Measurements from ENCODE around the gene CYP27A1. TPM values are rescaled to one million over a fixed set of nuclear protein-coding genes. Genes with fewer than 3 reads are reported as not detected.
"Not testable (repeated sequence)": the region's sequence is repeated elsewhere in the genome, so short reads cannot be mapped to it uniquely, and the experiment has no call there.

CYP27A1 gene
- total RNA-seq, 1 experiment from 2014 or later, result 3.2 TPM

DNA sequence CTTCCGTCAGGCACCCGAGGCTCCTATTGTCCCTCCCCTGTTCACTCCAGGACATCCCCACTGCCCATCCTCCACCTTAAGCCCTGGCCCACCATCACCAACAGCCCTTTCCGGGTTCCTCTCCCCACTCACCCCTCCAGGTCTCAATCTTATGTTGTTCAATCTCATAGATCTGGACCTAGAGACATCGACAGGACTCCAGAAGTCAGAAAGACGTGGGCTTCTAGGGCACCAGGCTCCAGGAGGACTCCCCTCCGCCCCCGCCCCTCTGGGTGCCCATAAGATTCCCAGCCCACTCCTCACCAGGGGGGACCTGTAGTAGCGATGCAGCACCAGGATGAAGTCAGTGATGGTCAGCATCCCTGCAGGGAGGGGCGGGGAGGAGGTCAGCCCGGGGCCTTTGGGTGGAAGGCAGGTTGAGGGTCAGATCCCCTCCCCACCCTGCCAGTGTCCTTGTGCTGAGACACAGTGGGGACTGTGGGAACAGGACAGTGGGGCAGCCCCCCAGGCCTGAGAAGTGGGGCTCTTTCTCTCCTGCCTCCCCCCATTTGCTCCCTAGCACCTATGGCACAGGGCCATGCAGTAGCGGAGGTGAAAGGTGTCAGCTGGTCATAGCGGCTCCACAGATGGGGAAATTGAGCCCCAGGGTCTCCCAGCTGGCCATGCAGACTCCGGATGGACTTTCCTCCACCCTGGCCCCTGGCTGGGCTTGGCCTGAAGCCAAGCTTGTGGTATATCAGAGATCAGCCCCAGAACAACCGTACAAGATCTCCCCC is 45.9 kb downstream of the CYP27A1 start:
- H3K27ac ChIP-seq, result no peak overlapping the region
- H3K27me3 ChIP-seq, result no peaks in the 10 kb centered on the region
- DNase-seq, result peak in 1 of 2 experiments; percentile 44
- peaks cover 52% of the 10 kb centered on the region for H3K4me1 ChIP-seq
- no peak overlapping the region for H3K4me3 ChIP-seq
- no peaks in the 10 kb centered on the region for H3K9me3 ChIP-seq (replicated peaks)
- no peaks in the 10 kb centered on the region for H3K36me3 ChIP-seq

DNA sequence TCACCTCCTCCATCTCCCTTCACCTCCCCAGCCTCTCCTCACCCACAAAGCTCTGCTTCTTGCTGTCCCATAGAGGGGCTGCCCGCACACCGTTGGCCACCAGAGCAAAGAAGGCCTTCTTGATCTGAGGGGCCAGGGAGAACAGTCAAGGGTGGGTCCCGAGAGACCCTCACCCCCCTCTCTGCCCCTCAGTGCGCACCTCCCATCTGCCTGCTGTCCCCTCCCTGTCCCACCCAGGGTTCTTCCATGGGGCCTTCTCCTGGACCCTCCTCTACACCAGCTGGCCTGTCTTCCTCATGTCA is 46.5 kb downstream of the CYP27A1 start:
- DNase-seq, result no peak
- no peaks in the 10 kb centered on the region for H3K27me3 ChIP-seq
- no peak overlapping the region for H3K4me3 ChIP-seq
- no peak overlapping the region for H3K27ac ChIP-seq
- no peaks in the 10 kb centered on the region for H3K9me3 ChIP-seq (replicated peaks)
- H3K36me3 ChIP-seq, result no peaks in the 10 kb centered on the region
- H3K4me1 ChIP-seq, result peaks cover 49% of the 10 kb centered on the region

DNA sequence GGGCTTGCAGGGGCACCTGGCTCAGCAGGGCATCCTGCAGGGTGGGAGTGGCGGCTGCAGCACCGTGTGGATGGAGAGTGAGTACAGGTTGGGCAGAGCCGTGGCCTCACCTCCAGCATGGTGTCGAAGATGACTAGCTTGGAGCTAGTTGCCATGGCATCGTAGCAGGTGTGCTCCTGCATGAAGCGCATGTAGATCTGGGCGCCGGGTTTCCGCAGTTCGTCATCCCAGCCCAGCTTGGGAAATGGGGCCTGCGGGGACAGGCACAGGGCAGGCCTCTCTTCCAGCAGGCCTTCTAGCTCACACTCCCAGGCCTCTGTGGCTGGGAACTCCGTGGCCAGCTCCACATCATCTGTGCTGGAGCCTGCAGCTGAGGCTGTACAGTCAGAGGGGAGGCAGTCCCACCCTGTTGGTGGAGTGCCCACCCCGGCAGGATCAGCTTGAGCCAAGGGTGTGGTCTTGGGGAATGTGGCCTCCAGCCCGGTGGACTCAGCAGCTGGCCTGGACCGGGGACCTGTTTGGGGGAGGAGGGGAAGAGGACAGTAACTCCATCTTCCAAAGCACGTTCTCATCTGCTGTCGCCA is 48.0 kb downstream of the CYP27A1 start:
- H3K36me3 ChIP-seq, result no peaks in the 10 kb centered on the region
- H3K27me3 ChIP-seq, result no peaks in the 10 kb centered on the region
- no peak overlapping the region for H3K27ac ChIP-seq
- no peak overlapping the region for H3K4me3 ChIP-seq
- peak; percentile 44 to 54 for DNase-seq
- no peaks in the 10 kb centered on the region for H3K9me3 ChIP-seq (replicated peaks)
- H3K4me1 ChIP-seq, result peaks cover 60% of the 10 kb centered on the region

DNA sequence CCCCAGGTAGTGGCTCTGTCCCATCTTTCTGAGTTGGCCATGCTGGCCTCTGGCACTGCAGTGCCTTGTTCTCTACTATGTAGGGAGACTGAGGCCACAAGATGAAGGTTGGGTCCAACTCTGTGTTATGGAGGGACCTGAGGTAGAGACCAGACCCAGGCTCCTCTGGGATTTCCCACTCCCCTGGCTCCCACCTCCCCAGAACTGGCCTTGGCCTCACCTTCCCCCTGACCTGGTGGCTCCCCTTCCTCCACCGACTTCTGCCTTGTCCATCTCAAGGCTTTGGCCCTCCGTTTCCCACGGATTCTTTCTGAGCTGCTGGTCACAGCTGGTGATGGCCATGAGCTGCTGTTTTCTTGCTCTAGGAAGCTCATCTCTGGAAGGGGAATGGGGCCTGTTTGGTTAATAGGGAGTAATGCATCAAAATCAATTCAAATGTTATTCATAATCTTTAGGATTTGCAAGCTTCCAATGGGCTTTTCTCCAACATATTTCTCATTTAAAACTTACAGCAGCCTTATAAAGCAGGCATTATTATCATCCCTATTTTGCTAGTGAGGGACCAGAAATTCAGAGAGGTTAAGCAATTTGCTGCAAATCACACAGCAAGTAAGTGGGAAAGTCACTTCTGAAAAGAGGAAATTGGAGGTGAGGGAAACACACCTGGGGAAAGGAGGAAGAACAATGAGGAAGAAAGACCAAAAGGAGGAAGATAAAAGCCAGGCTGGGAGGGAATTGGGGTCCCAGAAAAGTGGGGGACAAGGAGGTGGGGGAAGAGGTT is 48.8 kb downstream of the CYP27A1 start:
- Histone ChIP-seq H3K4me1 (peaks cover 56% of the 10 kb centered on the region), H3K4me3 (no peak overlapping the region), H3K27ac (no peak overlapping the region), H3K27me3 (no peaks in the 10 kb centered on the region), H3K9me3 (replicated peaks) (no peaks in the 10 kb centered on the region), H3K36me3 (no peaks in the 10 kb centered on the region)
- DNase-seq, result no peak

DNA sequence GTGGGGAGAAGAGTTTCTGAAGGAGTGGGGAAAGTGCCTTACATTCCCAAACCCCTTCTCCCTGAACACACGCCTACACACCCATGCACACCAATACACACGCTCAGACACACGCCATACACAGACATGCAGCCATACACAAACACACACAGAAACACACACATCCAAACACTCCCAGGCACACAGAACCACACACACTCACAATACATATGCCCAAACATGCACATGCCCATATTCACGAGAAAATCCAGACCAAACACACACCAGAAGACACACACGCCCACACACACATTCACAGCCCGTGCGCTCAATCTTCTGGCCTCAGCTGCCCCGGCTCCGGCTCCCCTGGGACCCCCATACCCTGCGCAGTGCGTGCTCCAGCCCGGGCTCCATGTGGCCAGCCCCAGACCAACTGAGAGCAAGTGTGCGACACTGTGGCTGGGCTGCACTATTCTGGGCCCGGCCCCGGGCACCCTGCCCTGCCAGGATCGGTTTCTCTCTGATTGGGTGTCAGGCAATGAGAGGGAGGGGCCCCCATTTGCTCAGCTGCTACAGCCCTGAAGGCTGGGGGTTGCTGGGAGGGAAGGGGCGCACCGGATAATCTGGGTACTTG is 49.5 kb downstream of the CYP27A1 start, which contains the start of gene PRKAG3:
Gene PRKAG3, minus strand, starts transcription at position 426 of the 613 bp plus-strand sequence.
- Histone ChIP-seq H3K27ac (no peak within 1 kb of the TSS), H3K4me1 (peaks cover 56% of the 10 kb centered on the region), H3K4me3 (no peak within 1 kb of the TSS), H3K36me3 (no peaks in the 10 kb centered on the region), H3K9me3 (replicated peaks) (no peaks in the 10 kb centered on the region), H3K27me3 (no peaks in the 10 kb centered on the region)
- peak; percentile 53 for DNase-seq

DNA sequence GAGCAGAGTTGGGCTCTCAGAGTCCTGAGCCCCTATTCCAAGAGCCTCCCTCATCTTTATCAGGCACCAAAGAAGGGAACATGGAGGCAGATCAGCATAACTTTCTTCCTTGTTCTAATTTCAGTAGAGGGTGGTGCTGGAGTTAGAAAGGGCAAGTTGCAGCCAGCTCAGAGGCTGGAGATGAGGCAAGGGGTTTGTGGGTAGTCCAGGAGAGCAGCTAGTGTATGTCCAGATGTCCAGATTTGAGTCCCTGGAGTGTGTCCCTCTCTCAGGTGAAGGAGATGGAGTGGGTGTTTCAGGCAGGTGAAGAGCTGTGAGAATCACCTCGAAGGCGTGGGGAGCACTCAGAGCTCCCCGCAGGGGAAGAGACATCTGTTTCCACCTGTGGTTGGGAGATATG is 50.1 kb downstream of the CYP27A1 start:
- no peak overlapping the region for H3K27ac ChIP-seq
- no peak for DNase-seq
- no peaks in the 10 kb centered on the region for H3K9me3 ChIP-seq (replicated peaks)
- H3K4me1 ChIP-seq, result peaks cover 56% of the 10 kb centered on the region
- H3K4me3 ChIP-seq, result no peak overlapping the region
- H3K27me3 ChIP-seq, result no peaks in the 10 kb centered on the region
- H3K36me3 ChIP-seq, result no peaks in the 10 kb centered on the region

DNA sequence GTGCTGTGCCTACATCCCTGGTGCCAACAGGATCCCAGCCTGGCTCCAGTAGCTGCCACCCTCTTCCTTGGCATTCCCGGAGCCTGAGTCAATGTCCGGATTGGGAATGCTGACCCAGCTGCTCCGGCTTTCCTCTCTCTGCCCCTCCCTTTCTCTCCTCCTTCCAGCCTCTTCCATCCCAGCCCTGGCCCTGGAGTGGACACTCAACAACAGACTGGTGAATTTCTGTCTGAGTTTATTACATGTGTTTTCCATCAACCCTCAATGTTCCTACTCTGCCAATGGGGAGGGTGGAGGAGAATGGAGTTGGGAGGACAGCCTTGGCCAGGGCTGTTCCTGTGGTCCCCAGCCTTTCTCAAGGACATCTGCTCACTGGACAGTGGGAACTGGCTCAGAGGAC is 50.6 kb downstream of the CYP27A1 start:
- no peaks in the 10 kb centered on the region for H3K36me3 ChIP-seq
- DNase-seq, result no peak
- no peaks in the 10 kb centered on the region for H3K27me3 ChIP-seq
- H3K4me1 ChIP-seq, result peaks cover 56% of the 10 kb centered on the region
- no peak overlapping the region for H3K27ac ChIP-seq
- H3K9me3 ChIP-seq (replicated peaks), result peaks cover 3% of the 10 kb centered on the region; the same call in 1 of the 2 replicates
- no peak overlapping the region for H3K4me3 ChIP-seq

DNA sequence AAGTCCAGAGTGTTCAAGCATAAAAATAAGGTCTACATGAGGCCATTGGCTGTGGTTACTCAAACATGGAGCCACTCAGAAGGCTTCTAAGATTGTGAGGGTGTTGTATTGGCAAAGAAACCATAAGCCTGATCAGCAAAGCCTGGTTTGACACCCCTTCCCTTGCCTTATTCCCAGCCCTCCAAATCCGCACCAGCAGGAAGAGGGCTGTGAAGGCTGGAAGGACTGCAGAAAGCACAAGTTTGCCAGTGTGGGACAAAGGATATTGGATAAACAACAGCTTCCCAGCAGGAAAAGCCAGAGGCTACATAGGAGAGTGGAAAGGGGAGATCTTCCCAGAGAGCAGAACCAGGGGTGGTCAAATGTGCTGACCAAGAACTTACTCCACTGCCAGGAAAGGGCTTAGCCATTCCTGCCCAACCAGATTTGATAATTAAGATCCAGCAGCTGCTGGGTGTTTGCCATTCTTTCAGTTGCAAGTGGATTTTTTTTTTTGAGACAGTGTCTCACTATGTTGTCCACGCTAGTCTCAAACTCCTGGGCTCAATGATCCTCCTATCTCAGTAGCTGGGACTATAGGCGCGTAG is 51.2 kb downstream of the CYP27A1 start:
- Histone ChIP-seq H3K36me3 (no peaks in the 10 kb centered on the region), H3K4me3 (no peak overlapping the region), H3K27me3 (no peaks in the 10 kb centered on the region), H3K27ac (no peak overlapping the region), H3K4me1 (peaks cover 55% of the 10 kb centered on the region), H3K9me3 (replicated peaks) (peaks cover 4% of the 10 kb centered on the region; the same call in 1 of the 2 replicates)
- DNase-seq, result peak in 1 of 2 experiments; percentile 29

DNA sequence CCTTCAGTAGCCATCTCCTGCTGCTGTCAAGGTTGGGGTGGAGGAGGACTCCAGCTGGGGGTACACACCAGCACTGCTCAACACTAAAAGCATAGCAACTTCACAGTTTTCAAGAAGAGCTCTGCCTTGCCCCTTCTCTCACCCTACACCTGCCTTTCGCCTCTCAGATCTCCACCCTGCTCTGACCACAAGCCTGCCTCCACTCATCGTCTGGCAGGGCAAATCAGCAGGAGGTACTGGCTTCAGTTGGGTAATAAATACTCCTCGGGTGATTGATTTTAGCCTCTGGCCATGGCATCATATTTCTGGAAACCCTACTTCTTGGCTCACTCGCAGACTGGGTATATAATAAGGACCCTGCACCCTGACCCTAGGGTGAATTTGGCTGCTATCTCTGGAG is 52.7 kb downstream of the CYP27A1 start:
- H3K4me3 ChIP-seq, result no peak overlapping the region
- H3K36me3 ChIP-seq, result no peaks in the 10 kb centered on the region
- peaks cover 45% of the 10 kb centered on the region for H3K4me1 ChIP-seq
- peak in 1 of 2 experiments; percentile 58 for DNase-seq
- H3K27me3 ChIP-seq, result no peaks in the 10 kb centered on the region
- peaks cover 4% of the 10 kb centered on the region; the same call in 1 of the 2 replicates for H3K9me3 ChIP-seq (replicated peaks)
- no peak overlapping the region for H3K27ac ChIP-seq

DNA sequence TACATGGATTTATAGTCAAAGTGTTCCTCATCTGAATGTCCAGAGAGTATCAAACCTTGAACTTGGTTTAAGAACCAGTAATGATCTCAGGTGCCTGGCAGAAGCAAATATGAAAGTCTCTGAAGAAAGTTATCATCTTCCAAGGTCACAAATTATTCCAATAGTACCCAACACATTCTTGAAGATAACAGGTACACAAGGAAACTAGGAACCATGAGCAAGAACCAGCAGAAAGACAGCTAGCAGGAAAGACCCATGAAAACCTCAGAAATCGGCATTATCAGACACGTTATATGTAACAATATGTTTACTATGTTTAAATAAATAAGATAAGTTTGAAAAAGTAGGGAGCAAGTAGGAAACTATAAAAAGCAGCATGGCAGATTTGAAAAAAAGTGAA is 55.5 kb downstream of the CYP27A1 start:
- no peak for DNase-seq

DNA sequence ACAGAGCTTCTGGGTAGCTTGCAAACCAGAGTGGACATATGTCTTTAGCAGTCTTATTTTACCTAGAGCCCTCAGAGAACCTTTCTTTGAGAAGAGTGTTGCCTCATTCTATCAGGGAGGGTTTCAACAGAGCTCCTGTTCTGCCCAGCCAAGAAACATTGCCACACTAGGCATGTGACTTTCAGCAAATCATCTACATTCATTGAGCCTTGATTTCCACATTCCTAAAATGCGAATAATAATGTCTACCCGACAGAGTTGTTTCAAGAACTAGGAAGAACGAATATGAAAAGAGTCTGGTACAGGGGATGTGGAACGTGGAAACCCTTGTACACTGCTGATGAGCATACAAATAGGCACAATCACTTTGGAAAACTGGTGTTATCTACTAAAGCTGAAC is 57.5 kb downstream of the CYP27A1 start:
- Histone ChIP-seq H3K27me3 (no peaks in the 10 kb centered on the region), H3K27ac (no peak overlapping the region), H3K9me3 (replicated peaks) (peaks cover 4% of the 10 kb centered on the region; the same call in 1 of the 2 replicates), H3K36me3 (no peaks in the 10 kb centered on the region), H3K4me1 (peaks cover 4% of the 10 kb centered on the region), H3K4me3 (no peak overlapping the region)
- no peak for DNase-seq

More for the DNA sequence above, 55.5 kb downstream of the CYP27A1 start:
- Histone ChIP-seq H3K27ac (no peak overlapping the region), H3K9me3 (replicated peaks) (peaks cover 4% of the 10 kb centered on the region; the same call in 1 of the 2 replicates), H3K4me1 (peaks cover 17% of the 10 kb centered on the region), H3K36me3 (no peaks in the 10 kb centered on the region), H3K27me3 (no peaks in the 10 kb centered on the region), H3K4me3 (no peak overlapping the region)

DNA sequence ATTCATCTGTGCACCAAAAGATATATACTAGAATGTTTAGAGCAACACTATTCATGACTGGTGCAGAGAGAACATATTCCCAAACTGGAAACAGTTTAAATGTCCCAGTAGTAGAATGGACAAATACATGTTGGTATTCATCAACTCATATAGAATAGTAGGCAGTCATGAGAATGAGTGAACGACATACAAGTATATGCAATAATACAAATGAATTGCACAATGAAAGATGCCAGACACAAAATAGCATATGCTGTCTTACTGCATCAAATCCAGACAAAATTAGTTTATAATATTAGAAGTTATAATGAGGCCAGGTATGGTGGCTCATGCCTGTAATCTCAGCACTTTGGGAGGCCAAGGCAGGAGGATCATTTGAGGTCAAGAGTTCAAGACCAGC is 57.9 kb downstream of the CYP27A1 start:
- no peaks in the 10 kb centered on the region for H3K4me1 ChIP-seq
- no peaks in the 10 kb centered on the region for H3K36me3 ChIP-seq
- H3K27ac ChIP-seq, result no peak overlapping the region
- H3K4me3 ChIP-seq, result no peak overlapping the region
- no peak for DNase-seq
- no peaks in the 10 kb centered on the region for H3K27me3 ChIP-seq
- H3K9me3 ChIP-seq (replicated peaks), result peaks cover 4% of the 10 kb centered on the region; the same call in 1 of the 2 replicates

DNA sequence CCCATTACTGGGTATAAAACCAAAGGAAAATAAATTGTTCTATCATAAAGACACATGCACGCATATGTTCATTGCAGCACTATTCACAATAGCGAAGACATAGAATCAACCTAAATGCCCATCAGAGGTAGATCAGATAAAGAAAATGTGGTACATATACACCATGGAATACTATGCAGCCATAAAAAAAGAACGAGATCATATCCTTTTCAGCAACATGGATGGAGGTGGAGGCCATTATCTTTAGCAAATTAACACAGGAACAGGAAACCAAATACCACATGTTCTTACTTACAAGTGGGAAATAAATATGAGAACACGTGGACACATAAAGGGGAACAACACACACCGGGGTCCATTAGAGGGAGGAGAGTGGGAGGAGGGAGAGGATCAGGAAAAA is 62.4 kb downstream of the CYP27A1 start:
- H3K4me1 ChIP-seq; H3K27ac ChIP-seq; H3K36me3 ChIP-seq; H3K9me3 ChIP-seq (replicated peaks); DNase-seq; H3K27me3 ChIP-seq; H3K4me3 ChIP-seq: not testable (repeated sequence)

DNA sequence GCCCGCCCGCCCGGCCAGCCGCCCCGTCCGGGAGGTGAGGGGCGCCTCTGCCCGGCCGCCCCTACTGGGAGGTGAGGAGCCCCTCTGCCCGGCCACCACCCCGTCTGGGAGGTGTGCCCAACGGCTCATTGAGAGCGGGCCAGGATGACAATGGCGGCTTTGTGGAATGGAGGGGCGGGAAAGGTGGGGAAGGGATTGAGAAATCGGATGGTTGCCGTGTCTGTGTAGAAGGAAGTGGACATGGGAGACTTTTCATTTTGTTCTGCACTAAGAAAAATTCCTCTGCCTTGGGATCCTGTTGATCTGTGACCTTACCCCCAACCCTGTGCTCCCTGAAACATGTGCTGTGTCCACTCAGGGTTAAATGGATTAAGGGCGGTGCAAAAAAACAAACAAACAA is 65.0 kb downstream of the CYP27A1 start:
- H3K4me3 ChIP-seq, H3K4me1 ChIP-seq, DNase-seq: not testable (repeated sequence)

More for the DNA sequence above, 65.0 kb downstream of the CYP27A1 start:
- not testable (repeated sequence) for H3K9me3 ChIP-seq (replicated peaks); H3K27ac ChIP-seq; H3K36me3 ChIP-seq; H3K27me3 ChIP-seq

Data from SJCRH30 (cell line).